Tibial nerve (tissue), 4 donors: Measurements from ENCODE around the gene NTRK2. TPM values are rescaled to one million over a fixed set of nuclear protein-coding genes. Genes with fewer than 3 reads are reported as not detected.

Experiments
- DNase-seq, 2 donors: peaks; one replicate each; pipeline ENCODE4 v3.0.0-alpha.2; 2019; ENCODE audit warnings: low spot score in 2 of 2
- H3K27ac ChIP-seq, 4 donors: fragments of 200-600 bp; sonication (generic) in 3 of 4; one replicate each; pipeline ENCODE4 v1.5.1; 2017 to 2019; ENCODE audit warnings: mild to moderate bottlenecking in 1 of 4
- H3K27me3 ChIP-seq, 2 donors: fragments of 200-600 bp; sonication (generic) in 1 of 2; one replicate each; pipeline versions ENCODE4 v1.5.1 to v1.6.0; 2017 to 2019
- H3K36me3 ChIP-seq, 3 donors: fragments of 200-600 bp; sonication (generic); one replicate each; pipeline ENCODE4 v1.5.1; 2018 to 2019
- H3K4me1 ChIP-seq, 4 donors: fragments of 200-600 bp; sonication (generic) in 3 of 4; one replicate each; pipeline ENCODE4 v1.5.1; 2017 to 2019
- H3K4me3 ChIP-seq, 4 donors: fragments of 200-600 bp; sonication (generic) in 3 of 4; one replicate each; pipeline ENCODE4 v1.5.1; 2017 to 2019; ENCODE audit warnings: mild to moderate bottlenecking in 1 of 4, moderate library complexity in 1 of 4
- H3K9me3 ChIP-seq, 4 donors: fragments of 200-600 bp; sonication (generic) in 3 of 4; one replicate each; pipeline ENCODE4 v1.5.1; 2017 to 2019
- CTCF ChIP-seq, 5 experiments: fragments of 200-600 bp in 3 of 5; fragments of 450-650 bp in 2 of 5; sonication (generic) in 3 of 5; IDR thresholded peaks; one replicate each; pipeline ENCODE4 v1.5.1; 2016 to 2019; ENCODE audit warnings: antibody characterized with exemption in 5 of 5, mild to moderate bottlenecking in 3 of 5, moderate library complexity in 2 of 5
- EP300 ChIP-seq, 2 donors: sonication (generic); formaldehyde crosslinking; IDR thresholded peaks; one replicate each; pipeline ENCODE4 v1.6.1; 2017; ENCODE audit warnings: antibody characterized with exemption in 2 of 2, mild to moderate bottlenecking in 1 of 2
- POLR2A ChIP-seq, 2 donors: fragments of 450-650 bp; IDR thresholded peaks; one replicate each; pipeline ENCODE4 v1.6.1; 2017; ENCODE audit warnings: antibody characterized with exemption in 2 of 2, mild to moderate bottlenecking in 2 of 2, moderate library complexity in 2 of 2
- WGBS, 2 donors: methylation state at CpG; one replicate each; pipeline ENCODE4 v1.1.5; 2018; 5-methylcytosine and 5-hydroxymethylcytosine counted together
- total RNA-seq, 4 donors: library from RNA; depleted of rRNA; stranded (reverse); fragments of >200 nt; gene quantifications; one replicate each; pipeline ENCODE4 v1.1.0, GENCODE V29; 2016

Gene NTRK2
- total RNA-seq, 4 donors from 2014 or later, result 46.7 to 83.4 (median 69.5) TPM

- no peak for TF ChIP-seq CTCF (IDR thresholded peaks at IDR 0.05)
- TF ChIP-seq EP300 (IDR thresholded peaks at IDR 0.05), result no peak
- TF ChIP-seq POLR2A (IDR thresholded peaks at IDR 0.05), result no peak
- Histone ChIP-seq H3K4me1 (peaks cover 0 to 15% (median 0%) of the 10 kb centered on the region in 4 donors), H3K9me3 (no peaks in the 10 kb centered on the region), H3K4me3 (no peak overlapping the region), H3K27me3 (no peaks in the 10 kb centered on the region), H3K27ac (no peak overlapping the region), H3K36me3 (no peaks in the 10 kb centered on the region)
- WGBS, 2 donors, result 65 to 68% methylated on average over 2 of the region's 2 CpGs
- no peak for DNase-seq
Measured at GRCh38 chr9:84943482-84944050, 274.0 kb downstream of the NTRK2 start.

- 70 to 78% methylated on average over 8 of the region's 8 CpGs for WGBS, 2 donors
Measured at GRCh38 chr9:84945878-84946538, 276.5 kb downstream of the NTRK2 start.

GRCh38 chr9:84947412-84947972, 278.0 kb downstream of the NTRK2 start:
- peaks cover 0 to 15% (median 0%) of the 10 kb centered on the region in 4 donors for H3K4me1 ChIP-seq
- H3K36me3 ChIP-seq, result no peaks in the 10 kb centered on the region
- 78 to 83% methylated on average over 5 of the region's 5 CpGs for WGBS, 2 donors
- DNase-seq, result no peak
- H3K4me3 ChIP-seq, result no peak overlapping the region
- no peak overlapping the region for H3K27ac ChIP-seq
- no peaks in the 10 kb centered on the region for H3K27me3 ChIP-seq
- no peaks in the 10 kb centered on the region for H3K9me3 ChIP-seq
- TF ChIP-seq POLR2A (IDR thresholded peaks at IDR 0.05), result no peak
- no peak for TF ChIP-seq CTCF (IDR thresholded peaks at IDR 0.05)
- no peak for TF ChIP-seq EP300 (IDR thresholded peaks at IDR 0.05)

More at GRCh38 chr9:84945878-84946538, 276.5 kb downstream of the NTRK2 start:
- DNase-seq, result no peak
- H3K9me3 ChIP-seq, result no peaks in the 10 kb centered on the region
- no peaks in the 10 kb centered on the region for H3K36me3 ChIP-seq
- no peak overlapping the region for H3K27ac ChIP-seq
- TF ChIP-seq CTCF (IDR thresholded peaks at IDR 0.05) (no peak), POLR2A (IDR thresholded peaks at IDR 0.05) (no peak), EP300 (IDR thresholded peaks at IDR 0.05) (no peak)
- no peak overlapping the region for H3K4me3 ChIP-seq
- H3K27me3 ChIP-seq, result no peaks in the 10 kb centered on the region
- H3K4me1 ChIP-seq, result peaks cover 0 to 15% (median 0%) of the 10 kb centered on the region in 4 donors

- no peak for DNase-seq
- TF ChIP-seq POLR2A (IDR thresholded peaks at IDR 0.05) (no peak), EP300 (IDR thresholded peaks at IDR 0.05) (no peak), CTCF (IDR thresholded peaks at IDR 0.05) (no peak)
- Histone ChIP-seq H3K9me3 (no peaks in the 10 kb centered on the region), H3K4me3 (no peak overlapping the region), H3K4me1 (peaks cover 0 to 30% (median 3%) of the 10 kb centered on the region in 4 donors), H3K36me3 (no peaks in the 10 kb centered on the region), H3K27ac (no peak overlapping the region), H3K27me3 (no peaks in the 10 kb centered on the region)
- WGBS, 2 donors, result 96 to 97% methylated on average over 4 of the region's 4 CpGs
Measured at GRCh38 chr9:84949258-84949657, 279.7 kb downstream of the NTRK2 start.

GRCh38 chr9:84949971-84950370, 280.4 kb downstream of the NTRK2 start:
- H3K4me3 ChIP-seq, result no peak overlapping the region

More at GRCh38 chr9:84949971-84950370, 280.4 kb downstream of the NTRK2 start:
- H3K4me1 ChIP-seq, result peaks cover 0 to 30% (median 3%) of the 10 kb centered on the region in 4 donors
- H3K9me3 ChIP-seq, result no peaks in the 10 kb centered on the region
- H3K27me3 ChIP-seq, result no peaks in the 10 kb centered on the region
- no peak overlapping the region for H3K27ac ChIP-seq
- TF ChIP-seq POLR2A (IDR thresholded peaks at IDR 0.05), result no peak
- TF ChIP-seq EP300 (IDR thresholded peaks at IDR 0.05), result no peak
- no peak for TF ChIP-seq CTCF (IDR thresholded peaks at IDR 0.05)
- DNase-seq, result no peak
- no peaks in the 10 kb centered on the region for H3K36me3 ChIP-seq
- WGBS, 2 donors, result 80 to 82% methylated on average over 5 of the region's 5 CpGs
